ENCODE results near the gene TAF5L. TPM values are rescaled to one million over a fixed set of nuclear protein-coding genes. Genes with fewer than 3 reads are reported as not detected.

The TAF5L gene
- 10 to 100 TPM in 9 of 10 donors, 1 to 10 TPM in 1; 9.8 to 13.7 (median 12.2) TPM for polyA plus RNA-seq (ENCODE audit: insufficient read length in 10 of 10)
- long read RNA-seq, donor 1, partial matches to known transcripts = 0 of 1 reads
- long read RNA-seq, donor 1, other reads (novel, unspliced or antisense) = 0 of 1 reads
- long read RNA-seq, donor 2 = 0 reads
- long read RNA-seq, donor 3 = 0 reads
- long read RNA-seq, donor 4, full-length matches to known transcripts = 4 of 4 reads
- long read RNA-seq, donor 4, partial matches to known transcripts = 0 of 4 reads
- long read RNA-seq, donor 4, other reads (novel, unspliced or antisense) = 0 of 4 reads
- long read RNA-seq, donor 5, full-length matches to known transcripts = 4 of 4 reads
- long read RNA-seq, donor 5, partial matches to known transcripts = 0 of 4 reads
- long read RNA-seq, donor 5, other reads (novel, unspliced or antisense) = 0 of 4 reads
- long read RNA-seq, donor 6, partial matches to known transcripts = 0 of 1 reads
- long read RNA-seq, donor 6, other reads (novel, unspliced or antisense) = 0 of 1 reads
- long read RNA-seq, donor 7 = 0 reads
- long read RNA-seq, donor 8, partial matches to known transcripts = 6 of 7 reads
- long read RNA-seq, donor 8, other reads (novel, unspliced or antisense) = 0 of 7 reads
- long read RNA-seq, donor 9, full-length matches to known transcripts = 1 of 1 reads
- long read RNA-seq, donor 9, partial matches to known transcripts = 0 of 1 reads
- long read RNA-seq, donor 9, other reads (novel, unspliced or antisense) = 0 of 1 reads

DNA sequence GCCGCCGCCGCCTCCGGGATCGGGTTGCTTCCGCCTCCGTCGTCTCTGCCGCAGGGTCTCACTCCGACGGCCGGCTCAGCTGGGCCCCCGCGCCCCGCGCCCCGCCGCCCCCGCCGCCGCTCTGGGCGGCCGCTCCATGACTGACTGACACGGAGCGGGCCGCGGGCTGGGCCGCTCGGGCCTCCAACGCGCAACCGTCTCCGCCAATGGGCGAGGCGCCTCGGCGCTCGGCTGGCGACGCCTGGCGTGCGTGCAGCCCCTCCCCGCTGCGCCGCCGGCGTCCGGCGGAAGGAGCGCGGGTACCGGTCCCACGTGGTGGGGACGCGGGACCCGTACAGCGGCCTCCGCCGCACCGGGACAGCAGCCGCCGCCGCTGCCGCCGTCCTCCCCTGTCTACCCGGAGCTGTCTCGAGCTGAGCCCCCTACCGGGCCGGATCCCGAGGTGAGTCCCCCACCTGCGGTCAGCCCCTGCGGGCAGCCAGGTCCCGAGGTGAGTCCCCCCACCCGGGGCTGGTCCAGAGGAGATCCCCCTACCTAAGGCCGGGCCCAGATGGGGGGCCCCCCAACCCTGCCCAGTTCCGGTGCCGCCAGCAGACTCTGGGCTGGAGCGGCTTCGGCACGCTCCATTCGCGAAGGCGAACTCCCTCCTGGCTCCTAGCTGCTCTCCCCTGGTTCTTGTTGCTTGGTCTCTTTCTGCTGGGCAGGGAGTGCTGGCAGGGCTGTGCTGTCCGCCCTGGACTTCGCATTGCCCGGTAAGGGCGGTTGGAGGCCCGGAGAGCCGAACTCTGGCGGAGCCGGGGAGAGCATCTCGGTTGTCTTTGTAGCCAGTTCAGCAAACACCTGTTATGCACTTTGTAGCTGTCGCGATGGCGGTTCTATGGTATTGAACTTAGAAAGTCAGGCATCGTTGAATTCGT is at the start of gene TAF5L, which contains the start of gene URB2:
TSS of gene TAF5L (minus strand) at position 208 of the 917 bp plus-strand sequence. CDS start 11,640 bp downstream, outside the sequence.
TSS of gene URB2 (plus strand) at position 333 of the 917 bp plus-strand sequence. CDS start 1,387 bp downstream, outside the sequence.
- DNase-seq = peak; percentile 90 to 96 (median 94)

DNA sequence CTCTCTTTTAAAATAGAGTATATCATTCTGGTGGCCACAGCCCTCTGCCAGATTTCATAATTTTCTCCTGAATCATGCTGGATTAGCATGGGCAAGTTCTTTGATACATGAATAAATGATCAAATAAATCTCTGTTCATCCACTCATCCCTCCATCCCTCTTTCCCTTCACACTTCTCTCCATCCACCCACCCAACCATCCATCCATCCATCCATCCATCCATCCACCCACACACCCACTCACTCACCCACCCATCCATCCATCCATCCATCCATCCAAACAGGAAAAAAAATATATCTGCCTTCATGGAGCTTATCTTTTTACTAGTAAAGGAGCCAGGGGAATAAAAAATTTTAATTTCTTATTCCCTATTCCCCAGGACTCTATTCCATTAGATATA is 49.5 kb upstream of the TAF5L start:
- DNase-seq = no peak

DNA sequence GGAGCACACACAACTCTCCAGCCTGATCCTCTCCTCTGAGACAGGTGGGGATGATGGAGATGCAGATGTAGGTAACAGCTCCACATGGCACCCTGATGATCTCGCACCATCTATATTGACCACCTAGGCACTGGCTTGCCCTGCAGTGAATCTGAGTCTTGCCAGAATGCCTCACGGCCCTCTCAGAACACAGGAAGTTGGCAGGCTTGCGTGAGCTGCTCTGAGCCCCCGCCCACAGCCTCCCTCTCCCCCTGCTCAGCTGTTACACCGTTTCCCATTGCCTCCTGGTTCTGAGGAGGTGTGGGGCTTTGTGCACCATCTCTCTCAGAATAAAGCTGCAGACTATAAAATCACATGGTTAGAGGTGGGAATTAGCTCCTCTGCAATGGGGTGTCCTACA is 48.1 kb upstream of the TAF5L start:
- DNase-seq = no peak

DNA sequence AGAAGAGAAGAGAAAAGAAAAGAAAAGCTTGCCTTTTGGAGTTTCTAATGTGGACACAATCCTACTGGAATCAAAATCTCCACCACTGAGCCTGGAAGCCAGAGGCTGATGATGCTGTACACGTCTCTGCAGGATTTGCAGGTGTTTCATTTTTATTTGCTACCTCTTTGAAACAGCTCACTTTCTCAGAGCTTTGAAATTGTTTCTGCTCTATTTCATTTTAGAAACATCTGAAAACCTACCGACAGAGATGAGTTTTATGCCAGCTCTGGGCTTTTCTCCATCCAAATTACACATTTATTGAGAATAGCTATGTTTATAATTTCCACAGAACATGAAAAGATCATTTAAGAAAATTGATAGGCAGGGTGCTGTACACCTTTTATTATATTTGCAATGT is 46.3 kb upstream of the TAF5L start:
- no peak for DNase-seq

DNA sequence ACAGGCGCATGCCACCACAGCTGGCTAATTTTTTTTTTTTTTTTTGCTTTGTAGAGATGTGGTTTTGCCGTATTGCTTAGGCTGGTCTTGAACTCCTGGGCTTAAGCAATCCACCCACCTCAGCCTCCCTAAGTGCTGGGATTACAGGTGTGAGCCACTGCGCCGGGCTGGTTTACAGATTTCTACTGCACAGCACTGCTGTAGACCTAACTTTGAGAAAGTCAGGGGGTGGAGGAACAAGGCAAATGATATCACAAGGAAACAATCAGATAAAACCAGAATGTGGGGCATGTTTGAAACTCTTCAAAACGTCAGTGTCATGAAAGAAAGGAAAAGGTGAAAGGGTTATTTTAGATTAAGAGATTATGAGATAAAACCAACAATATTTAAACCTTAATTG is 45.4 kb upstream of the TAF5L start:
- no peak for DNase-seq

DNA sequence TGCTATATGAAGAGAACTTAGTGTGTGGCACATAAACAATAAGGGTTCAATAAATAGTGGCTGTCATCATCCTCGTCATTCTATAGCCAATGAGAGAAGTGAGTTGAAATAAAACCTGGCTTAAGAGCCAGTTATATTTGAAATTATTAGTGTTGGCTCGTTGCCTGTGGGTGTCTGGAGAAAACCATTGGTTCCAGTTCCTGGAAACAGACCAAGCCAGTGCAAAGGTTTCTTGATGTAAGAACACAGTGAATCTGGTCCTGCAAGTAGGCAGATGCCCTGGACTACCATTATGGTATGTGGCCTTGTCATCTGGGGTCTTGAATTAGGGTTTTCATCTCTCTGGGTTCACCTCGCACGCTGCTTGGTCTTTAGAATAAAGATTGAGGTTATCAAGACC is 43.4 kb upstream of the TAF5L start:
- no peak for DNase-seq

DNA sequence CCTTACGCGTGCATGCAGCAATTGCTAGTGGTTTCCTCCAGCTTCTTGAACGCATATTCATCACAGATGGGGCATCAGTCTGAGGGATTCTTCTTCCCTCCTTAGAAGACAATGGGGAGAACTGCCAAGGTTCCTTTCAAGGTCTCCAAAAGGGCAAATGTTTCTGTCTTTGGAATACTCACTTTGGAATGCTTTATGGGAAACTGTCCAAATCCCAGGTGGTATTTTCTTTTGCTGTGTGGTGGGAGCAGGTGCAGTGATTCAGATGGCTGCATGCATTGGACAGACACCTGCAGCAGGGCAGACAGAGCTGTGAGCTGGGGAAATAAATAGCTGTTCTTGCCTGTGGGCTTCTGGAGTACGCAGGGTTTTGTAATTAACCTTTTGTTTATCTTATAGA is 40.7 kb upstream of the TAF5L start:
- DNase-seq = peak in 2 of 3 donors; percentile 6 to 34

DNA sequence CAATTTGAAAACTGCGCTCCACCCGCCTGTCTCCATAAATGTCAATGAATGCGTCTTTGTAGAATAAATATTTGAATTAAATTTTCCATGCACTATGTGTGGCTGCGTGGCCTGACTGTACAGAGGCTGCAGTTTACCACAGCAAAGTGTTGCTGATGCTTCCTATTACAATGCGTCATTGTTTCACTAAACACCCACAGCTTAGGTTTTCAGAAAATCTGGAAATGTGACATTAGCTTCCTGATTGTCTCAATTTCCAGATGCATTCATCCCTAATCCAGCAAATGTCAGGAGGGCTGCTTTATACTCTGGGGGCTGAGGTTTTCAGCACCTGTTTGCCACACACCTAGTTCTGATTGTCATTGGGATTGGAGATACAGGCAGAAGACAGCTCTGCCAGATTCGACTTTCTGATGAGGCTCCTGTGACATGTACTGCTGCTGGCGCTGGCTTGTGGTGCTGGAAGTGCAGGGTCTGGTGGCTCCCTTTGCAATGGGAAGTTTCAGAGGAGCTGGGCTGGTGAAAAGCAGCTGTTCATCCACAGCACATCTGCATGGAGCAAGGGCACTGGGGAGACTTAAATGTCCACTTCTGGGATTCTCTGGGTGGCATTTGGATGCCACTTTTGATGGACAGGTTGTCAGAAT is 40.1 kb upstream of the TAF5L start:
- DNase-seq = peak in 2 of 3 donors; percentile 6 to 43

DNA sequence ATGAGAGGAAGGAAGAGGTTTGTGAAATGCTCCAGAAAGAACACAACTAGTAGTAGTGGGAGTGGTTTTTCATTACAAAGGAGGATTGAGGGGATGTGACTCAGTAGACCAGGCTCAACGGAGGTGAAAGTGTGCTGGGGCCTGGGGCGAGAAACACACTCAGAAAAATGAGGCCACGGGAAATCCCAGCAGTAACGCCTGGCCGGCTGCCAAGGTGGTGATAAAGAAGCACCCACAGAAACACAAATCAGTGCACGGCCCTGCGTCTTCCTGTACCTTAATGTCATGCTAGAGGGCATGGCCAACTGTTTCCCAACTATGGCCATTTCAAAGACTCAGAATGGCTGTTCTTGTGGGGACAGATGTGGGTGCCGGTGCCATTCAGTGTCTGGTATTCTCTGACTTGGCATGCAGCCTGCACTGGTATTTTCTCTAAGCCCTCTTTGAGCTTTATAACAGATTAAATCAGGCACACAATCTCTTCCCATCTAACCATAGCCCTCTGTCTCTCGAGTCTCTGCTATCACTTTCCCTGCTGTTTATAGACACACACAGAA is 38.3 kb upstream of the TAF5L start:
- peak; percentile 6 to 26 (median 12) for DNase-seq

DNA sequence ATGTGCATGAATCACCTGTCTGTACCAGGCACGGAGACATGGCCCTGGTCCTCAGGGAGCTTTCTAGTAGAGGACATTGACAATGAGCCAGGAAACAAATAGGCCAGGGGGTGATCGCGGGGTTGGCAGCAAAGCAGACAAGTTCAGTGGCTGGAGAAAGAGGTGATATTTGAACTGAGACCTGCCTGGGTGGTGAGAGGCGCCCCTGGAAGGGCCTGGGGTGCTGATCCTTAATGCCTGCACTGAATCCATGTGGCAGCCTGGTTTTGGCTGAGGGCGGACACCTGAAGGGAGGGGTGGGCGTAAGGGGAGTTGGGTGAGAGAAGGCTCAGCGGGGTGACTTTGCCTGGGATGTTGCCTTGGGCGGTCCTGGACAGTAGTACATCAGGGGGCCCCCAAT is 36.0 kb upstream of the TAF5L start:
- no peak for DNase-seq

DNA sequence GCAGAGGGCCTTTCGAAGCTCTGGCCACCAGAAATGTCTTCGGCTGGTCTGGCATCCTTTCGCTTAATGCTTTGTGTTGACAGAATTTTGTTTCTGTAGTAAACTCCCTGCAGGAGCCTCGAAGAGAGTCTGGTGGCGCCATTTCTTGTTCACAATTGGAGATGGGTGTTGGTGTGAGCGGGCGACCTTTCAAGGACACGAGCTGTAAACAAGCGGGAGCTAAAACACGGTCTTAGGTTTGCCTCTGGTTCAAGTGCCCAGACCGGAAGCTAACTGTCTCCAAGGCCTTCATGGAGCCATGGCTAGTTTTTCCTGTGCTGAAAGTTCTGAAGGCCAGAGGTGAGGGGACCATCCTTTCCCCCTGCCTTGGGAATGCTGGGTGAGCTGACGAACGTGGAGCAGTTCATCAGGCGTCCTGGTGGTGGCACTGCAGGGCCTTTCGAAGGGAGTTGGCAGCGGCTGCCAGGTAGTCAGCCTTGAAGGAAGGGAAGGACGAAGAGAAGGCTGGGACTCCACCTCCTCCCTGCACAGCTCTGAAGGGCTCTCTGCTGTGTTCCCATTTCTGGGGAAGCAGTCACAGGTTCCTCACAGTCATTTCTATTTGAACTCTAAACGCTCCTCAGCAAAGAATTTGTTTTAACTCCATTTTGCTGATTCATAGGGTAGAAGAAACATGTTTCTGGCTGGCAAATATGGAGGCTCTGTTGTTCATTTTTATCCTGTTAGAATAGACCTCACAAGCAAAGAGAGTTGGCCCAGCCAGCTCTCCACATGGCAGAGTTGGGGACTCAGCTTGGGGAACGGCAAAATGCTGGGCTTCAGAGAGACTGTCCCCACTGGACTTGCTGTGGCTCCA is 35.3 kb upstream of the TAF5L start:
- DNase-seq = peak; percentile 58 to 86 (median 80)

DNA sequence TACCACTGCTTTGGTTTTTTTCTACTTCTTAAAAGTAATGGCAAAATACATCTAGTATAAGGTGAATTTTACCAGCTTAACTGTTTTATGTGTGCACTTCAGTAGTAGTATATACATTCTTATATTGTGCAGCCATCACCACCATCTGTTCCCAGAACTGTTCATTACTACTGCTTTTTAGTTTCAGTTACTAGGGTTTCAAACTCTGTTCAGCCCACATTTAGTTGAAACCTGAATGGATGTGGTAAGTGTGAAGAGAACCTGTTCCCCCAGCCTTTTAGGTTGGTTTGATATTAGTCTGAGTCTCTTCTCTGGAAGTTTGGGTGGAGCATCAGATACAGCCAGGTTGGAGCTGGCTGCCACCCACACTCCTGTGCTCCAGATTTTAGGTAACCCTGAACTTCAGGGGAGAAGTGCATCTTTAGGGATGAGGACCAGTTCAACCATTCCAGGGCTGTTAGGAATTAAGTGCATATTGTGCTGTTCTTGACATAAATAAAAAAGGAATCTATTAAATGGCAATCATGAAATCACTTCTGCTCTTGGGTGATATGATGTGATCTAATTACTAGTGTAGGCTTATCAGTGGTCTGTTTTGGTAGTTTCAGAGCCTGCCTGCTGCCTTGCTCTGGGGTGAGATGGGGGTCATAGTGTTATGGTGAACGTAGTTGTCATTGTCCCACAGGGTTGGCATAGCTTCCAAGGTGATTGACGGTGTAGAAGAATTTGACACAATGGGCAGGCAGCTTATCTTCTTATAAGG is 32.3 kb upstream of the TAF5L start:
- DNase-seq = no peak

DNA sequence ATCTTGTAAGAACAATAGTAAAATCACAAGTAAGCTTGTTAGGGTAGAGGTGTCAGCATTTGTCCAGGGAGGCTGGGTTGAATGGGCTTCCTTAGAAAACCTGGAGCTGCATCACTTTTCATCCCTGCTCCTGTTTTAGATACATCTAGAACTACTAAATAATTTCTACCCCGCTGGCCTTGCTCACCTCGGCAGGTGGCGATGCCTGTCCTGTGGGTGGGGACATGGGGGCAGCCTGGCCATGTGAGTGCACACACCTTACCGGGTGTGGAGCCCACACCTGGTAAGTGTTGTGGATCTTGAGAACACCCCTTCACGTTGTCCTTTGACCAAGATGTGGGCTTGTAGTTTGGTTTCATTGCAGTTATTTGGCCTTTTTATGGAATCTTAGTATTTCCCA is 29.9 kb upstream of the TAF5L start:
- DNase-seq = no peak

DNA sequence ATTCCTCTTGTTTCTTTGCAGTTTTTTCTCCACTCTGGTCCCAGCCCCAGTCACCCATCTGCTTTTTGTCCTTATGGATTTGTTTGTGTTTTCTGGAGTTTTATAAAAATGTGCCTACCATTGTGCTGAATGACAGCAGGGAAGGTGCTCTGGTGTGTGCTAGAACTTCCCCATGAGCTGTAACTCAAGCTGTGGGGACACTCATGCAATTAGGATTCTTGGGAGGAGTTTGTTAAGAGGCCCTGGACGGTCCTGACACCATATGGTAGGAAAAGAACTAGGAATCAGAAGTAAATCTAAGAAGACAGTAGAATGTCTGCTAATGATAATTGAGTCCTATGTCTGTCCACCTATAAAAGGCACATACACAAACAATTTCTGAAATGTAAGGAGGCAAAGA is 27.5 kb upstream of the TAF5L start:
- DNase-seq = no peak

DNA sequence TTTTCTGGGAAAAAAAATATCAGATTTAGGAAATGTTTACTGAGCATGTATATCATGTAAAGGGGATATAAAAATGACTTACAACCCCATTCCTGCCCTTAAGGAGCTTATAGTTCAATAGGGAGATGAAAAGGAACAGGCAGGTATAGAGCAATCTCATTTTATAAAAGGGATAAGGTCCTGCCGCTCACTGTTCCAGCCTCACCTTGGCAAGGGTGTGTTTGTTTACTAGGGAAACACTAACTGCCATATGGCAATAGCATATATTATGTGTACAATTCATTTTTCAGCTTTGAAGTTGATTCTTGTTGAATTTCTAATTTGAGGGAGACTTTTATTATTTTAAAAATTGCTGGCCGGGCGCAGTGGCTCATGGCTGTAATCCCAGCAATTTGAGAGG is 25.6 kb upstream of the TAF5L start:
- DNase-seq = no peak

DNA sequence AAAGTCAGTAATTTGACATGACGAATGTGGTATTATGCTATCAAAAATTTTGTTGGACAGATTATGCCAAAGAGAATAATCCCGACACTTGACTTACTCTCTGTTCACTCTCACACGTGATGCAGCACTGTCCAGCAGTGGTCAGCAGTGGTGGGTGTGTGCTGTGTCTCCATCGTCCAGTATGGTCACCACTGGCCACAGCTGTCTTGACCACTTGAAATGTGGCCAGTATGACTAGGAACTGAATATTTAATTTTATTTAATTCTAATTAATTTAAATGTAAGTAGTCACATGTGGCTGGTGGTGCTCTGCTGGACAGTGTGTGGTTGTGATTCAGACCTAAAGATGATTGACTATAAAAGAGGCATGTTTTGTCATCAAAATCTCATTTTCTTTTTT is 24.1 kb upstream of the TAF5L start:
- no peak for DNase-seq

DNA sequence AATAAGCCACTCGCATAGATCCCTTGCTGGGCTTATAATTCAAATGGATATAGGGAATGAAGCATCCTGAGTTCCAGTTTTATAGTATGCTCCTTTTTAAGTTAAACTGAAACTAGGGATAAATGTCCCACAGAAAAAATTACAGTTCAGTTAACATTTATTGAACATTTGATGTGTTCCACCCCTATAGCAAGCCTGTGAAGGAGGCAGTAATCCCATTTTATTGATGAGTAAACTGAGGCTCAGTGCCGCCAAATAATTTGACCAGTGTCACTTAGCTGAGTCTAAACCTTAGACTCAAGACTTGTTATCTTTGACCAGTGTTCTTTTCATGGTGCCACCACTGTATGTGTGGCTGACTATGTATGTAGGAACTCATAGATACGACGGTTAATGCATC is 22.5 kb upstream of the TAF5L start:
- no peak for DNase-seq

DNA sequence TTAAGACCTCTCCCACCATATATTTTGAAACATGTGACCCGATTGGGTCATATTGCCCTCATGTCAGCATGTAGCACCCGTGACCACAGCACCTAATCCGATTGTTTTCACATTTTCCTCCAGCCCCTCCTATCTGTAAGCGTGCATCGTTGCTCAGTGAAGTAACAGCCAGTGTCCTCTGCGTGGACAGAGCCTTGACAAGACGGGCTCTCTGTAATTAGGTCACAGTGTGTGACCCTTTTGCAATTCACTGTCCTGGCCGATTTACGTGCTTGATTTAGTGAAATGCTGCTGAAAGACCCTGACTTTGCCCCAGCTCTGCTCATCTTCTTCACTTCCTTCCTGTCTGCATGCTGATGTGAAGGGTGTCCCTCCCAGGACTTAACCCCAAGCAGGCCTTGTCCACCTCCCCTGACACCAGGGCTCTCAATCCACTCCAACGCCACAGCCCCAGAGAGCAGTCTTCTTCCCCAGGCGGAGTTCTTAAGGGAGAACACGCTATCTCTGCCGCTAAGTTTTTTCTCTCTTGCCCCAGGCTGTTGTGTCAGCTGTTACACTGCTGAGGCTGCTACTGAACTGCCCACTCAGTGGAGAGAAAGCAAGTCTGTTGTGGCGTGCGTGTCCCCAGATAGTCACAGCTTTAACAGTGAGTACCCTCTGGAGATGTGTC is 19.5 kb upstream of the TAF5L start:
- DNase-seq = no peak

Measured in muscle of back (tissue), 13 donors.